Stimulated activated CD8-positive, alpha-beta memory T cell treated with anti-CD3 and anti-CD28 coated beads, Interleukin-4, amount 100 ng/mL, for 24 hours (primary cell): ENCODE data around the gene GUCA2B.

Source experiments
- DNase-seq: peaks from one replicate; pipeline ENCODE4 v3.0.0-alpha.2; 2020; ENCODE audit warnings: low read depth

Gene GUCA2B

DNA sequence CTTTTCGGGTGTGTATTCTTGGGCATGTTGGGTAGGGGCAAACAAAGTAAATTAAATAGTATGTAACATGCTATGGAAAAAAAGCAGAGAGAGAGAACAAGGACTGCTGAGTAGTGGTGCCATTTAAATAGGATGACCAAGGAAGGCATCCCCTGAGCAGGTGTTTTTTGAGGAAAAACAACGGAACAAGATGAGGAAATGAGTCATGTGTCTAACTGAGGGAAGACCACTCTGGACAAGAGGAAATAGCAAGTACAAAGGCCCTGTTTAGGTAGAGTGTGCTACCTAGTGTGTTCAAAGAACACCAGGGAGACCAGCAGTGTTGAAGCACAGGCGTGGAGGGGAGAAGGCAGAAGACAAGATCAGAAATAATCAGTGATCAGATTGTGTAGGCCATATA is 31.4 kb downstream of the GUCA2B start:
- no peak for DNase-seq

DNA sequence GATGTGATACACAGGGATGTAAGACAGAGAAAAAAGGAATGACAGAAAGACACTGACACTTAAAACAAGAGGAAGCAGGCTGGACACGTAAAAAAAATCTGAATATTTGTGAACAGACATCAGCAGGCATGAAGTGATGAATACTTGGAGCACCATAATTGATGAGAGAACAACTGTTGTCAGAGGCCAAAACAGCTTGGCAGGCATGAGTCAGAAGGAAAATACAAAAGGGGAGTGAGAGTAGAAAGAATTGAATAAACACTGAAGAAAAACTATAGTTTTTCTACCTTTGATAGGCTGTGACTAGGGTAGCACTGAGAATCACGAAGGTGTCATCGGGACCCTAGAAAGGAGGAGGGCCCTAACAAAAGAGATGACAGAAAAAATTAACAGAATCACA is 32.9 kb downstream of the GUCA2B start:
- no peak for DNase-seq

DNA sequence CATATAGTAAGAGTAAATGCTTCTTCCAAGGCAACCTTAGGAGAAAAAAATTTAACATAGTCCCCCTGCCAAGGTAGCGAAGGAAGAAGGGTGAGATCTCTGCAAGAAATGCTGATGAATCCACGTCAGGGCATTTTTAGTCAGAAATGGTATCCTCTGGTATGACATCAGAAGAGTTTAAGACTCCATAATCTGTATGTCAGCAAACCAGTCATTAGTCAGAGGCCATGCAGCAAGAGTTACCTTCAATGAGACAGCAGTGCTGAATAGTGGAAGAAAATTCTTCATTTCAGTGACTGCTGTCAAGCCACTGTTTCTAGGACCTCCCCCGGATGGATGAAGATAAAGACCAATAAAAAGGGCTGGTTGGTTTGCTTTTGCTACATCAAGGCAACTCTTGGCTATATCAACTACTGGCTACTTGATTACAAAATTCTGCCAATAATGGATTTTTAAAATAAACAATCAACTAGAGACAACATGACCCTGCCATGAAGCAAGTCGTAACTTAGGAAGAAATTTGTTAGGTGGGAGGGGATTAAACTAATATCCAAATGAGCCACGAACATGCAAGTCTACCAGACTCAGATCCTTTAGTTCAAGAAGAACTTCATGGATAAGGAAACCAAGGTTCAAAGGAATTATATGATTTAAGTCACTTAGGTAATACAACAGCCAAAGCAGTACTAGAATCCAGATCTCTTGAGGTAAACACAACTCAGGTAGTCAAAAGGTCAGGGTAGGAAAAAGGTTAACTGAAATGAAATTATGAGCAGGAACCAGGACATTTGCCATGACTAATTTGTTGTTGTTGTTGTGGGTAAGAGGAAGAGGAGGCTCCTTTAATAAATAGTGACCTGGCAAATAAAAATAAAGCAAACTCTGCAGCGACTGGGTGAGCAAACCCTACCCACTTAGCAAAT is 37.0 kb downstream of the GUCA2B start:
- no peak for DNase-seq

DNA sequence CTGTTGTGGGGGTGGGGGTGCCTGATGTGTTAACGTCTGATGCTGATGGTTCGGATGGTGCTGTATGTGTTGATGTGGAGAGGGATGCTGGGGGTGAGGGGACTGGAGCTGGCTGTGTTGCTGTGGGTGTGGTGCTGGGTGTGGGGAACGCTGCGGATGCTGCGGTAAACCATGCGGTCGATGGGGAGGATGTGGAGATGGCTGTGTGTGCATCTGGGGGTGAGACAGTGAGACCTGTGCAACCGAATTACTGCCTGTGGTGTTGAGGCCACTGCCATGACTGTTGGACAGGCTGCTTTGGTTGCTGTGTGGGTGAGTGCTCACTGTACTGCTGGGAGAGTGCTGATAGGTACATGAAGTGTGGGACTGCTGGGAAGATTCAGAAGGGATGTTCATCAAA is 38.1 kb downstream of the GUCA2B start:
- DNase-seq: no peak

DNA sequence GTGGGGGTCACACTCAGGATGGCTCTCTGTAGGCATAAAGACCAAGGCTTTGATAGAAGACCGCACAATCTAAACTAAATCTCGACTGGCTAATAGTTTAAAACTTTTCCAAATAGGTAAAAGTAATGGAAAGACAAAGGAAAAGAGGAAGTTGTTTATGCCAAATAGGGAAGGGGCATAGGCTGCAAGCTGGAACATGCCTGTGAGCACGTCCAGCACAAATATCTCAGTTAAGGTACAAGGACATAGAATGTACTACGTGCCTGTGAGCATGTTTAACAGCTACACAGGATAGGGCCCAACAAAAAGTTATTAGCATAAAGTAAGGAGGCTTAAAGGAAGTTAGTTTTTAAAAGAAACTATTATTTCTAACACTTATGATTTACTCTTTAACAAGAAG is 38.9 kb downstream of the GUCA2B start:
- no peak for DNase-seq

DNA sequence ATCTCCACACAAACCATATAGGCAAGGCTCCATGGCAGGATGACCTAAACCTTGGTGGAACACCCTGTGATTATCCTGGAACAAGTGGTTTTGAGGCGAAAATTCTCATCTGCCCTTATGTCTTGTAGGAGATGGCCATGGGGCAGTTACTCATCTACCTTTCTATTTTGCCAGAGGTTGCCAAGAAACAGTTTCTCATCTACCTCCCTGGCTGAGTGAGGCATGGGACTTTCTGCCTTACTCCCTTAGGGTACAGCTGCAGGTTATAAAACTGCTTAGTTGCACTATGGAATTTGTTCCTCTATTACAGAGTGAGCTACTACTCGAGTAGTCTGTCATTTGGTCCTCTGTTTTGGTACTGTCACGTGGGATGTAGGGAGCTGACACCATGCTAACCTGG is 42.6 kb downstream of the GUCA2B start:
- DNase-seq: no peak

DNA sequence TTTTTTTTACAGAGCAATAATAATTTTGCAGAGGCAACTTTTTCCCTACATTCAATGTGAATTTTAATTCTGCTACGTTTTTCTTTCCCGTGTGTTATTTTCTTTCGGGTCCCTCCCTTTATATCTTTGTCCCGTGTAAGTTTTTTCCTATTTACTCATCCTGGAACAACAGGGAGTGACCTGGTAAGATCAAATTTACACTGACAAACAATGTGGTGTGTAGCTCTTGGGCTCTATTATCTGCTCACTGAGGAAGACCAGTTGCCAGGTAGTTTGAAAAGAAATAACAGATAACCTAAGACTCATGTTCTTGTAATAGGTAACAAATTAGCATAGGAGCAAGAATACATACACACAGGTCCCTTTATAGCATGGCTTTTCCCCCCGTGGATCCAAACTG is 45.0 kb downstream of the GUCA2B start:
- no peak for DNase-seq

DNA sequence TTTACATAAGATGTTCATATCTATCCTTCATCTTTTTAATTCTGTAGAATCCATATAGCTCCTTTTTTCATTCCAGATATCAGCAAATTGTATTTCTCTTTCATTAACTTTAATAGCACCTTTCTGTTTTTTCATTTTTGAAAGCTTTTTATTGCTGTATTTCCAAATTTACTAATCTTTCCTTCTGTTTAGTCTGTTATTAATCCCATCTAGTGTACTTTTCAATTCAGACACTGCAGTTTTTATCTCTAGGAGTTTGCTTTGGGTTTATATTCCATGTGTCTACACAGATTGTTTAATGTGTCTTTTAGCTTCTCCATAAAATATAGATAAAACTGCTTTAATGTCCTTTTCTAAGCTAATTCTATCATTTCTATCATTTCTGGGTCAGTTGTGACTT is 48.8 kb downstream of the GUCA2B start:
- DNase-seq: no peak
